Tibial artery (tissue), 4 donors: Measurements from ENCODE around the gene AATF.

ENCODE experiments used
- DNase-seq, 2 donors: peaks; one replicate each; pipeline ENCODE4 v3.0.0-alpha.2; 2019
- H3K27ac ChIP-seq, 2 donors: fragments of 200-600 bp; sonication (generic) in 1 of 2; 1 replicate in 1 of 2; 2 replicates in 1 of 2; pipeline ENCODE4 v1.5.1; 2018 to 2019; ENCODE audit warnings: mild to moderate bottlenecking in 1 of 2
- H3K27me3 ChIP-seq, 2 donors: fragments of 200-600 bp; sonication (generic) in 1 of 2; one replicate each; pipeline versions ENCODE4 v1.5.1 to v1.6.0; 2016 to 2019
- H3K36me3 ChIP-seq, 3 donors: fragments of 200-600 bp; sonication (generic) in 2 of 3; one replicate each; pipeline ENCODE4 v1.5.1; 2016 to 2019; ENCODE audit warnings: mild to moderate bottlenecking in 2 of 3
- H3K4me1 ChIP-seq, 4 donors: fragments of 200-600 bp; sonication (generic) in 2 of 4; 1 replicate in 3 of 4; 2 replicates in 1 of 4; pipeline ENCODE4 v1.5.1; 2016 to 2019
- H3K4me3 ChIP-seq, 2 donors: fragments of 200-600 bp; sonication (generic) in 1 of 2; 1 replicate in 1 of 2; 2 replicates in 1 of 2; pipeline ENCODE4 v1.5.1; 2018 to 2019; ENCODE audit warnings: mild to moderate bottlenecking in 2 of 2
- H3K9me3 ChIP-seq, 3 donors: fragments of 200-600 bp; sonication (generic) in 1 of 3; one replicate each; pipeline ENCODE4 v1.5.1; 2016 to 2019
- intact Hi-C: fragments of 100-400 bp; cut with DNase I; formaldehyde crosslinking; loops from one replicate; pipeline ENCODE4 v1.15.0; 2023; ENCODE audit warnings: low total_unique reads
- TF ChIP-seq, protein P1 (sequence below), 2 experiments: fragments of 200-600 bp in 1 of 2; fragments of 450-650 bp in 1 of 2; IDR thresholded peaks; one replicate each; pipeline ENCODE4 v1.5.1; 2017 to 2019; ENCODE audit warnings: antibody characterized with exemption in 2 of 2, mild to moderate bottlenecking in 1 of 2, moderate library complexity in 1 of 2

AATF gene

DNA sequence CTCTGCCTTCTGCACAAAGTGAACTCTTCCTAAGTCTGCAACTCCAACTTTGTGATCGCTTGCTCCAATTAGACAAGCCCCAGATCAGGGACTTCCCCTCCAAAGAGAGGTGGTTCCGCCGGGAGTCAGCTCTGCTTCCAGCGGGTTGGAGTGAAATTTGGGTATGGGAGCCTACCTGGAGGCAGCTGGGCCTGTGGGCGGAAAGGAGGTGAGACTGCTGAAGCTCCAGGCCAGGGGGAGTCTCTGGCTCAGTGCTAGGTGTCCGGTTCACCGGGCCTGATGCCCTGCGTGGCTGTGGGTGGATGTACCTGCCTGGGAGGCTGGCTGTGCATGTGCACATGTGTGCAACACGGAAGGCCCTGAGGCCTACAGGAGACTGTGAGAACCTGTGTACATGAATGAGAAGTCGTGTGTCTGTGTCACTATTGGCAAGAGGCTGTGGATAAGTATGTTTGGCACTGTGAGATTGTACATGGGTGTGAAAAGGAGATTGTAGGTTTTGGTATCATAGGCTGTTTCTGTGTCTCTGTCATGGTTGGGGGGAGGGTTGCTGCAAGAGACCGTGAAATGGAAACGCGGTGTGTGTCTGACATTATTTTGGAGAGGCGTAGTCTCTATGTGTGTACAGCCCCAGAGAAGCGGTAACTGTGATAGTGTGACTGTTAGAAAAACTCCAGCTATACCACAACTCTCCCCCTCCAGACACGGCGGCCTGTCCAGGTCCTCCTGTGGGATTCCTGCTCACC, 7.3 kb upstream of the AATF start:
- Histone ChIP-seq H3K4me3 (no peak overlapping the region), H3K27ac (no peak overlapping the region), H3K36me3 (no peaks in the 10 kb centered on the region), H3K9me3 (no peaks in the 10 kb centered on the region), H3K4me1 (peaks cover 0 to 52% (median 39%) of the 10 kb centered on the region in 4 donors), H3K27me3 (peaks cover 16 to 100% of the 10 kb centered on the region in 2 donors)
- intact Hi-C loops: loop anchor here (10.0 kb wide), 1 partner anchor 347 kb away; the partner anchor contains the start of gene DHRS11
- TF ChIP-seq, protein P1, sequence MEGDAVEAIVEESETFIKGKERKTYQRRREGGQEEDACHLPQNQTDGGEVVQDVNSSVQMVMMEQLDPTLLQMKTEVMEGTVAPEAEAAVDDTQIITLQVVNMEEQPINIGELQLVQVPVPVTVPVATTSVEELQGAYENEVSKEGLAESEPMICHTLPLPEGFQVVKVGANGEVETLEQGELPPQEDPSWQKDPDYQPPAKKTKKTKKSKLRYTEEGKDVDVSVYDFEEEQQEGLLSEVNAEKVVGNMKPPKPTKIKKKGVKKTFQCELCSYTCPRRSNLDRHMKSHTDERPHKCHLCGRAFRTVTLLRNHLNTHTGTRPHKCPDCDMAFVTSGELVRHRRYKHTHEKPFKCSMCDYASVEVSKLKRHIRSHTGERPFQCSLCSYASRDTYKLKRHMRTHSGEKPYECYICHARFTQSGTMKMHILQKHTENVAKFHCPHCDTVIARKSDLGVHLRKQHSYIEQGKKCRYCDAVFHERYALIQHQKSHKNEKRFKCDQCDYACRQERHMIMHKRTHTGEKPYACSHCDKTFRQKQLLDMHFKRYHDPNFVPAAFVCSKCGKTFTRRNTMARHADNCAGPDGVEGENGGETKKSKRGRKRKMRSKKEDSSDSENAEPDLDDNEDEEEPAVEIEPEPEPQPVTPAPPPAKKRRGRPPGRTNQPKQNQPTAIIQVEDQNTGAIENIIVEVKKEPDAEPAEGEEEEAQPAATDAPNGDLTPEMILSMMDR (IDR thresholded peaks at IDR 0.05): no peak
- no peak for DNase-seq

DNA sequence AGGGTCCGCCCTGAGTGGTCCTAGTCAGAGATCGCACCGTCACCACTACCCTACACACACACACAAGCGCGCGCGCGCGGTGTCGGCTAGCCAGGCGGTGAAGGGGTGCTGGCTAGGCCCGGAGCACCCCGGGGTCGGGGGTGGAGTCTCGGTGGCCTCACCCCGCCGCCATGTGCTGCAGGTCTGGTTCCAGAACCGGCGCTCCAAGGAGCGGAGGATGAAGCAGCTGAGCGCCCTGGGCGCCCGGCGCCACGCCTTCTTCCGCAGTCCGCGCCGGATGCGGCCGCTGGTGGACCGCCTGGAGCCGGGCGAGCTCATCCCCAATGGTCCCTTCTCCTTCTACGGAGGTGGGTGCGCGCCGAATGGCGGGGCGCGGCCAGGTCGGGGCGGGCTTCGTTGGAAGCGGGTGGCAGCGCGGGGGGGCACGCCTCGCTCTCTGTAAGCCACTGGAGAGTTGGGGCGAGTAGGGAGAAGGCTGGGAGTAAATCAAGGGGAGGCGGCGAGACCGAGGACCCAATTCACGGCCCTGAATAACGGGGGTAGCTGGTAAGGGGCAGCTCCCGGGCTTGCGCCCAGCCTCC, 6.6 kb upstream of the AATF start:
- TF ChIP-seq, protein P1 (IDR thresholded peaks at IDR 0.05): no peak
- DNase-seq: no peak
- H3K36me3 ChIP-seq: no peaks in the 10 kb centered on the region
- intact Hi-C loops: loop anchor here (10.0 kb wide), 1 partner anchor 347 kb away; the partner anchor contains the start of gene DHRS11
- H3K4me1 ChIP-seq: peaks cover 0 to 45% (median 32%) of the 10 kb centered on the region in 4 donors
- no peaks in the 10 kb centered on the region for H3K9me3 ChIP-seq
- peaks cover 12 to 100% of the 10 kb centered on the region in 2 donors for H3K27me3 ChIP-seq
- no peak overlapping the region for H3K27ac ChIP-seq
- peak overlapping the region in 1 of 2 donors; percentile 24 for H3K4me3 ChIP-seq

DNA sequence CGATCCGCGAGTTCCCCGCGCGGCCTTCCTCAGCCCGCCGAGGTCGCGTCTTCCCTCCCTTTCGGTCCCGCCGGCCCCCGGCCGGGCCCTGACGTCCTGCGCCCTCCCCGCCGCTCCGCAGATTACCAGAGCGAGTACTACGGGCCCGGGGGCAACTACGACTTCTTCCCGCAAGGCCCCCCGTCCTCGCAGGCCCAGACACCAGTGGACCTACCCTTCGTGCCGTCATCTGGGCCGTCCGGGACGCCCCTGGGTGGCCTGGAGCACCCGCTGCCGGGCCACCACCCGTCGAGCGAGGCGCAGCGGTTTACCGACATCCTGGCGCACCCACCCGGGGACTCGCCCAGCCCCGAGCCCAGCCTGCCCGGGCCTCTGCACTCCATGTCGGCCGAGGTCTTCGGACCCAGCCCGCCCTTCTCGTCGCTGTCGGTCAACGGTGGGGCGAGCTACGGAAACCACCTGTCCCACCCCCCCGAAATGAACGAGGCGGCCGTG, 6.1 kb upstream of the AATF start:
- peaks cover 12 to 99% of the 10 kb centered on the region in 2 donors for H3K27me3 ChIP-seq
- intact Hi-C loops: loop anchor here (10.0 kb wide), 1 partner anchor 348 kb away; the partner anchor contains the start of gene DHRS11
- H3K9me3 ChIP-seq: no peaks in the 10 kb centered on the region
- peaks cover 0 to 40% (median 26%) of the 10 kb centered on the region in 4 donors for H3K4me1 ChIP-seq
- peak overlapping the region in 1 of 2 donors; percentile 24 for H3K4me3 ChIP-seq
- no peak for DNase-seq
- no peak overlapping the region for H3K27ac ChIP-seq
- TF ChIP-seq, protein P1 (IDR thresholded peaks at IDR 0.05): no peak
- H3K36me3 ChIP-seq: no peaks in the 10 kb centered on the region

DNA sequence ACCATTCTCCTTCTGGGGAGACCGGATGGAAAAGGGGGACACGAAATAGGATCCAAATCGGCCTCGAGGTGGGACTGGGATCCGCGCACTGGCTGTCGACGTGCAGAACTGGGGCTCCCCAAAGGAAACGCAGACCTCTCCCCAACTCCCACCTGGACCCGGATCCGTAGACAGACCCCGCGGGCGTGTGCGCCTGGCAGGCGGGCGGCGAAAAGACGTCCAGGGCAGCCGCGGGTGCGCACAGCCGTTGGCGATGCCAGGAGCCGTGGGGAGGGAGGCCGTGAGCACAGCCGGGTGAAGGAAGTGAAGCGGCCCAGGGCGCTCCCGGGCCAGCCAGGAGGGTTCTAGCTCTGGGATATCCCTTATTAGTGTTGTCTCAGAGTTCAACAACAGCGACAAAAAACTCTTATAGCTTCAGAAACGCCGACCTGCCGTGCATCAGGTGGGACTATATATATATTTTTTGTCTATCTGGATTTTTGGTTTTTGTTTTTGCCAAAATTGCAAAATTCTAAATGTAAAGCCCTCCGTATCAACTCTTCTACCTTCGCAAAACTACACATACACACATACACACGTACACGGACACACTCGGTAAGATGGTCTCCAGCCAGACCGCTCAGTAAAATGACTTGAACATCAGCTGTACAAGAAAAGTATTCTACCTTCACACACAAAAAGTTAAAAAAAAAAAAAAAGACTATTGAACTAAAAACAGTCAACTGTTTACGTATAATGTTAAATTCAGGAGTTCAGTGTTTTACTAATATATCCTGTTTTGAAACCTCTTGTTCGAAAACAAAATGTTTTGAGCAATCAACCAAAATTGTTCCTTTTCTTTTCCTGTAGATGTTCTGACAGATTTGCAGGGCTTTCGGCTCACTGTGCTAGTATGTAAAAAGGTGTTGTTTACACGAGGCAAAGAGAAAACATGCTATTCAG, 5.2 kb upstream of the AATF start:
- peaks cover 12 to 91% of the 10 kb centered on the region in 2 donors for H3K27me3 ChIP-seq
- H3K9me3 ChIP-seq: no peaks in the 10 kb centered on the region
- no peak for DNase-seq
- no peak overlapping the region for H3K27ac ChIP-seq
- TF ChIP-seq, protein P1 (IDR thresholded peaks at IDR 0.05): no peak
- no peak overlapping the region for H3K4me3 ChIP-seq
- H3K4me1 ChIP-seq: peaks cover 0 to 37% (median 23%) of the 10 kb centered on the region in 4 donors
- H3K36me3 ChIP-seq: no peaks in the 10 kb centered on the region
- intact Hi-C loops: loop anchor here (10.0 kb wide), 1 partner anchor 349 kb away; the partner anchor contains the start of gene DHRS11

DNA sequence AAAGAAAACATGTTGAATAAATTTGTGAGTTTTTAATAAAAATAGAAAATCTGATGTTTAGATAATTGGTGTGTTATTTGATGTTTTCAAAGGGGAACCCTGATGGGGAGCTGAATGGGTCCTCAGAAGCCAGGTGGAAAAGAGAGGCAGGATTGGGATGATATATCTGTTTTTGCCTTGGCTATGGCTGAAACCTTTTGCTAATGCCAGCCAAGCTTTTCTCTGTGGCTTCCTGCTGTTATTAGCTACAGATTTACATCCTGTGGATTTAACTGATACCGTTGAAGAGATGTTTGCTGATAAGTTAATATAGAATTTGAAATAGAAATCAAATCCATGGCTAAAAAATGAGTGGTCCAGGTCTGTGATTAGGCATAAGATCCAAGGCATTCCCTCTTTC, 4.2 kb upstream of the AATF start:
- Histone ChIP-seq H3K4me3 (no peak overlapping the region), H3K4me1 (peaks cover 0 to 29% (median 19%) of the 10 kb centered on the region in 4 donors), H3K9me3 (no peaks in the 10 kb centered on the region), H3K36me3 (no peaks in the 10 kb centered on the region), H3K27me3 (peaks cover 8 to 80% of the 10 kb centered on the region in 2 donors), H3K27ac (no peak overlapping the region)
- TF ChIP-seq, protein P1 (IDR thresholded peaks at IDR 0.05): no peak
- DNase-seq: no peak
- intact Hi-C loops: loop anchor here (10.0 kb wide), 1 partner anchor 350 kb away; the partner anchor contains the start of gene DHRS11
